HCT116 (cell line): Measurements from ENCODE around the gene NDUFA3.
"Not testable (repeated sequence)": the region's sequence is repeated elsewhere in the genome, so short reads cannot be mapped to it uniquely, and the experiment has no call there.

Experiments used
- ATF3 ChIP-seq: IDR thresholded peaks from 2 replicates; pipeline ENCODE4 v1.6.1; 2012
- CEBPB ChIP-seq: IDR thresholded peaks from 2 replicates; pipeline ENCODE4 v1.6.1; 2012; ENCODE audit warnings: low read depth
- CTCF ChIP-seq, 3 experiments: fragments of 200-600 bp in 1 of 3; sonication (generic) in 1 of 3; IDR thresholded peaks in 2 of 3; conservative IDR thresholded peaks in 1 of 3; 2 replicates each; pipeline ENCODE4 v1.5.1; 2012 to 2017; ENCODE audit warnings: low read depth in 2 of 3, low read length in 2 of 3, antibody characterized with exemption in 1 of 3, borderline replicate concordance in 1 of 3, control low read depth in 1 of 3, mild to moderate bottlenecking in 1 of 3, mixed read lengths in 1 of 3, mixed run types in 1 of 3, moderate library complexity in 1 of 3; ENCODE audit not compliant: insufficient read depth in 1 of 3
- EGR1 ChIP-seq: IDR thresholded peaks from 2 replicates; pipeline ENCODE4 v1.6.1; 2012; ENCODE audit warnings: low read depth
- EZH2 ChIP-seq: fragments of 200-600 bp; sonication (generic); IDR thresholded peaks from 2 replicates; pipeline ENCODE4 v1.6.1; 2017; ENCODE audit warnings: antibody characterized with exemption, mixed run types
- MAX ChIP-seq: IDR thresholded peaks from 2 replicates; pipeline ENCODE4 v1.6.1; 2012
- POLR2A ChIP-seq: IDR thresholded peaks from 2 replicates; pipeline ENCODE4 v1.7.0; 2011; ENCODE audit warnings: borderline replicate concordance; ENCODE audit not compliant: insufficient read depth, insufficient read length; ENCODE audit errors: extremely low read depth
- POLR2AphosphoS5 ChIP-seq: IDR thresholded peaks from 2 replicates; pipeline ENCODE4 v1.6.1; 2011; ENCODE audit warnings: mild to moderate bottlenecking, low read depth, low read length, moderate library complexity
- RAD21 ChIP-seq: IDR thresholded peaks from 2 replicates; pipeline ENCODE4 v1.6.1; 2012; ENCODE audit warnings: low read depth, mild to moderate bottlenecking
- REST ChIP-seq: IDR thresholded peaks from 2 replicates; pipeline ENCODE4 v1.6.1; 2012; ENCODE audit warnings: low read depth
- TCF7L2 ChIP-seq: IDR thresholded peaks from 2 replicates; pipeline ENCODE4 v1.7.0; 2011; ENCODE audit warnings: borderline replicate concordance, inconsistent platforms; ENCODE audit not compliant: insufficient read depth, insufficient read length; ENCODE audit errors: extremely low read depth
- ZNF274 ChIP-seq: fragments of 200-500 bp; sonication (Bioruptor generic); IDR thresholded peaks from 2 replicates; pipeline ENCODE4 v1.6.1; 2014; ENCODE audit warnings: mild to moderate bottlenecking, low read depth, low read length, inconsistent platforms

GRCh38 chr19:54099903-54100255 is 2.8 kb upstream of the NDUFA3 start:
- not testable (repeated sequence) for TF ChIP-seq CTCF (IDR thresholded peaks at IDR 0.05 in 2 of 3, conservative IDR thresholded peaks at IDR 0.05 in 1 of 3; ENCODE audit: borderline replicate concordance in 1 of 3, insufficient read depth in 1 of 3, low read depth in 2 of 3, low read length in 2 of 3); RAD21; MAX; ZNF274; POLR2A; EGR1; CEBPB; ATF3; EZH2; REST; TCF7L2; POLR2AphosphoS5
